ENCODE data around the gene ALDH4A1. TPM values are rescaled to one million over a fixed set of nuclear protein-coding genes. Genes with fewer than 3 reads are reported as not detected.
A peak's percentile ranks its signal among the peaks of the same experiment; 100 is the strongest.

ALDH4A1 gene
- total RNA-seq, 1 experiment from 2014 or later = 31.0 TPM

- no peaks in the 10 kb centered on the region for H3K27me3 Mint-ChIP-seq (ENCODE audit: low read depth)
- DNase-seq (ENCODE audit: low spot score) (no peak), ATAC-seq (no peak)
- 0 out of 2 replicates have a peak overlapping the region, but pooled peaks have one; percentile 27 for H3K27ac Mint-ChIP-seq
- CTCF ChIA-PET = interaction anchor here (0.6 to 12.0 kb wide), 3 partner anchors 28 to 35 kb away, joined by 3 to 107 read pairs (median 24); no protein-coding TSS in a partner anchor
- no peaks in the 10 kb centered on the region for H3K36me3 Mint-ChIP-seq
- H3K9me3 Mint-ChIP-seq = no peaks in the 10 kb centered on the region
- TF ChIP-seq HMGA2 (CRISPR knock-in tag; IDR thresholded peaks at IDR 0.05) (no peak), GTF2I (CRISPR knock-in tag; conservative IDR thresholded peaks at IDR 0.05) (0 out of 2 replicates have a peak, but pooled peaks have one; percentile 31)
- POLR2A ChIA-PET = interaction anchor here (1.0 kb wide), 1 partner anchor 8 kb away, joined by 3 read pairs; no protein-coding TSS in a partner anchor
- peaks cover 43% of the 10 kb centered on the region for H3K4me1 Mint-ChIP-seq
- H3K4me3 Mint-ChIP-seq = no peak overlapping the region
These were observed 40.0 kb upstream of the ALDH4A1 start for GRCh38 chr1:18942340-18942739.

- peak overlapping the region; percentile 4; the same call in 1 of the 2 replicates for H3K4me3 Mint-ChIP-seq
- CTCF ChIA-PET = interaction anchor here (1.2 to 12.0 kb wide), 3 partner anchors 11 to 34 kb away, joined by 3 to 107 read pairs (median 24); no protein-coding TSS in a partner anchor
- H3K9me3 Mint-ChIP-seq = no peaks in the 10 kb centered on the region
- peak overlapping the region; percentile 73 for H3K27ac Mint-ChIP-seq
- H3K4me1 Mint-ChIP-seq = peaks cover 50% of the 10 kb centered on the region
- H3K27me3 Mint-ChIP-seq (ENCODE audit: low read depth) = no peaks in the 10 kb centered on the region
- DNase-seq (ENCODE audit: low spot score) (no peak), ATAC-seq (peak; percentile 36)
- H3K36me3 Mint-ChIP-seq = no peaks in the 10 kb centered on the region
- peak; percentile 89 for TF ChIP-seq ZNF121 (CRISPR knock-in tag; IDR thresholded peaks at IDR 0.05)
- TF ChIP-seq, protein P1, sequence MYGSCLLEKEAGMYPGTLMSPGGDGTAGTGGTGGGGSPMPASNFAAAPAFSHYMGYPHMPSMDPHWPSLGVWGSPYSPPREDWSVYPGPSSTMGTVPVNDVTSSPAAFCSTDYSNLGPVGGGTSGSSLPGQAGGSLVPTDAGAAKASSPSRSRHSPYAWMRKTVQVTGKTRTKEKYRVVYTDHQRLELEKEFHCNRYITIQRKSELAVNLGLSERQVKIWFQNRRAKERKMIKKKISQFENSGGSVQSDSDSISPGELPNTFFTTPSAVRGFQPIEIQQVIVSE (CRISPR knock-in tag; IDR thresholded peaks at IDR 0.05; ENCODE audit: borderline replicate concordance) = no peak
- TF ChIP-seq ZNF416 (CRISPR knock-in tag; IDR thresholded peaks at IDR 0.05) = peak; percentile 76; the same call in 1 of the 2 replicates
- peak; percentile 18; the same call in 1 of the 2 replicates for TF ChIP-seq ZNF423 (CRISPR knock-in tag; IDR thresholded peaks at IDR 0.05)
- POLR2A ChIA-PET = interaction anchor here (0.7 to 1.0 kb wide), 2 partner anchors 9 to 28 kb away, joined by 3 read pairs; no protein-coding TSS in a partner anchor
These were observed 39.1 kb upstream of the ALDH4A1 start for GRCh38 chr1:18941221-18942141.

DNA sequence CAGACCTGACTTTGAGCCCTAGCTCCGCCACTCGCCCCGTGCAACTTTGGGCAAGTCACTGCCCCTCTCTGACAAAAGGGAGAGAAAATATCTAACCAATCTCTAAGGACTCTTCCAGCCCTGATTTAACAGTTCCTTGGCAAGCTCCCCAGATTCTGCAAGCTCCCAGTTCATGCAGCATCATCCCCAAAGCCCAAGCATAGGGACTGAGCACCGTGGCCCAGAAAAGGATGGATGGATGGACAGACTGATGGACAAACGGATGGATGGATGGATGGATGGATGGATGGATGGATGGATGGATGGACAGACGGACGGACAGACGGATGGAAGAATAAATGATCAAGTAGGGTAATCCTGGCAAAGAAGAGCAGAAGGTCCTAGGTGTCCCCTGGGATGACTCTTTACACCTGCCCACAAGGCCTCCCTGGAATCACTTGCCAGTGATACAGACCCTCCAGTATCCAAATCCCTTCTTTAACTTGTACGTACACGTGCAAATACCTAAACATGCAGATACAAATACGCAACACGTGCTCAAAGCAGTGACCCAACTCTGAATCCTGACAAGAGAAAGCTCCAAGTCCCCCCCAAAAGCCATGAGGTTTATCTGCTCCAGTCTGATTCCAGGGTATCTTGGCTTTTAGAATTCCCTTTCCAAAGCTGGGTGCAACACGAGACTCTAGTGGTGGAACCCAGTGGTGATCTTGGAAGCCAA is 38.1 kb upstream of the ALDH4A1 start:
- CTCF ChIA-PET = interaction anchor here (1.2 to 12.0 kb wide), 4 partner anchors 10 to 33 kb away, joined by 3 to 107 read pairs (median 14); no protein-coding TSS in a partner anchor
- Mint-ChIP-seq H3K36me3 (no peaks in the 10 kb centered on the region), H3K27ac (peak overlapping the region; percentile 50; the same call in 1 of the 2 replicates), H3K4me3 (no peak overlapping the region), H3K4me1 (peaks cover 46% of the 10 kb centered on the region), H3K27me3 (ENCODE audit: low read depth) (no peaks in the 10 kb centered on the region), H3K9me3 (no peaks in the 10 kb centered on the region)
- POLR2A ChIA-PET = no interaction called here
- no peak for ATAC-seq
- no peak for DNase-seq (ENCODE audit: low spot score)
- no peak for TF ChIP-seq CREM (CRISPR knock-in tag; IDR thresholded peaks at IDR 0.05)
- TF ChIP-seq FOXJ3 (CRISPR knock-in tag; IDR thresholded peaks at IDR 0.05; ENCODE audit: borderline replicate concordance) = no peak
- no peak for TF ChIP-seq RELA (CRISPR knock-in tag; IDR thresholded peaks at IDR 0.05; ENCODE audit: borderline replicate concordance)
- no peak for TF ChIP-seq ATF1 (CRISPR knock-in tag; IDR thresholded peaks at IDR 0.05)
- TF ChIP-seq, protein P2, sequence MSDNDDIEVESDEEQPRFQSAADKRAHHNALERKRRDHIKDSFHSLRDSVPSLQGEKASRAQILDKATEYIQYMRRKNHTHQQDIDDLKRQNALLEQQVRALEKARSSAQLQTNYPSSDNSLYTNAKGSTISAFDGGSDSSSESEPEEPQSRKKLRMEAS (CRISPR knock-in tag; IDR thresholded peaks at IDR 0.05) = no peak

DNA sequence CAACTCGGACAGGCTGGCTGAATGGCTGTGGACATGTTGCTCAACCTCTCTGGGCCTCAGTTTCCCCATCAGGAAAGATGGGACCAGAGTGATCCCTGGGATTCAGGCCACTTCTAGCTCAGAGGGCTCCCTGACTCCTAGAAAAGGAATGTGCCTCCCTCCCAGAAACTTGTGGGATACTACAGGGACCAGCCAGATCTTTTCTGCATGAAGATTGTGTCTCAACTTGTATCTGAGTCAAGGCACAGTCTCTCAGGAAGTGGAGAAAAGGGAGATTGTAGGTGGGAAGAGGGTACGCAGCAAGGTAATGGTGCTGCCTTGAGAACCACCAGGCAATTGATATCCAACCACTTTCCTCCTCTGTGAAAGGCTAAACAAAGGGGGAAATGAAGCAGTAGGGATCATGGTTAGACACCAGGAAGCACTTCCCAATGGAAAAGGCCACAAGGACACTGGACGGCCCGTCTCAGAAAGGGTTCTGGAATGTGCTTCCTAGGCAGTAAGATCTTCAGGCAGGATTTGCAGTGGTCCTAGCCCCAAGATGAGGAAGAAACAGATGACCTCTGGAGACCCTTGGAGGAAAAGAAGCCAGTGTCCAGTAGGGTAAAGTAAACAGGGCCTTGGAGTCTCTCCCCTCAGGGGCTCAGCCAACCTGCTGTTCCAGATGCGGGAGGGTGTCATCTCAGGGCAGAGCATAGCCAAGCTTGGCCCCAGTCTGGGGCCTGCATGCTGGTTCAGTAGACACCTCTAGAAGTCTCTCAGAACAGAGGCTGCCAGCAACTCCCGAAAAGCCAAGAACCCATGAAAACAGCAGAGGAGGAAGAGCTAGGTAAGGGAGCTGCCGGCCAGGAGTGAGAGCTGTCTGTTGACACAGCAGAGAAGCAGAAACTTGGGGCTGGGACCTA is 37.3 kb upstream of the ALDH4A1 start:
- peaks cover 43% of the 10 kb centered on the region for H3K4me1 Mint-ChIP-seq
- no peak for ATAC-seq
- DNase-seq (ENCODE audit: low spot score) = no peak
- no peak overlapping the region; the same call in 1 of the 2 replicates for H3K27ac Mint-ChIP-seq
- H3K9me3 Mint-ChIP-seq = no peaks in the 10 kb centered on the region
- H3K27me3 Mint-ChIP-seq (ENCODE audit: low read depth) = no peaks in the 10 kb centered on the region
- H3K4me3 Mint-ChIP-seq = no peak overlapping the region
- ChIA-PET CTCF (interaction anchor here (1.1 to 12.0 kb wide), 4 partner anchors 15 to 32 kb away, joined by 3 to 107 read pairs (median 14); no protein-coding TSS in a partner anchor), POLR2A (no interaction called here)
- H3K36me3 Mint-ChIP-seq = no peaks in the 10 kb centered on the region
- no peak for TF ChIP-seq IRF2 (CRISPR knock-in tag; IDR thresholded peaks at IDR 0.05; ENCODE audit: borderline replicate concordance, low read depth)
- no peak for TF ChIP-seq FOXK1 (CRISPR knock-in tag; IDR thresholded peaks at IDR 0.05)
- TF ChIP-seq ESRRA (CRISPR knock-in tag; IDR thresholded peaks at IDR 0.05; ENCODE audit: borderline replicate concordance) = no peak
- no peak for TF ChIP-seq CTCF (IDR thresholded peaks at IDR 0.05)
- TF ChIP-seq, protein P3, sequence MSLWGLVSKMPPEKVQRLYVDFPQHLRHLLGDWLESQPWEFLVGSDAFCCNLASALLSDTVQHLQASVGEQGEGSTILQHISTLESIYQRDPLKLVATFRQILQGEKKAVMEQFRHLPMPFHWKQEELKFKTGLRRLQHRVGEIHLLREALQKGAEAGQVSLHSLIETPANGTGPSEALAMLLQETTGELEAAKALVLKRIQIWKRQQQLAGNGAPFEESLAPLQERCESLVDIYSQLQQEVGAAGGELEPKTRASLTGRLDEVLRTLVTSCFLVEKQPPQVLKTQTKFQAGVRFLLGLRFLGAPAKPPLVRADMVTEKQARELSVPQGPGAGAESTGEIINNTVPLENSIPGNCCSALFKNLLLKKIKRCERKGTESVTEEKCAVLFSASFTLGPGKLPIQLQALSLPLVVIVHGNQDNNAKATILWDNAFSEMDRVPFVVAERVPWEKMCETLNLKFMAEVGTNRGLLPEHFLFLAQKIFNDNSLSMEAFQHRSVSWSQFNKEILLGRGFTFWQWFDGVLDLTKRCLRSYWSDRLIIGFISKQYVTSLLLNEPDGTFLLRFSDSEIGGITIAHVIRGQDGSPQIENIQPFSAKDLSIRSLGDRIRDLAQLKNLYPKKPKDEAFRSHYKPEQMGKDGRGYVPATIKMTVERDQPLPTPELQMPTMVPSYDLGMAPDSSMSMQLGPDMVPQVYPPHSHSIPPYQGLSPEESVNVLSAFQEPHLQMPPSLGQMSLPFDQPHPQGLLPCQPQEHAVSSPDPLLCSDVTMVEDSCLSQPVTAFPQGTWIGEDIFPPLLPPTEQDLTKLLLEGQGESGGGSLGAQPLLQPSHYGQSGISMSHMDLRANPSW (CRISPR knock-in tag; conservative IDR thresholded peaks at IDR 0.05; ENCODE audit: low read depth) = no peak
